ENCODE data around the gene THRB. TPM values are rescaled to one million over a fixed set of nuclear protein-coding genes. Genes with fewer than 3 reads are reported as not detected.

Gene THRB
- total and polyA plus RNA-seq, 2 donors (not counting 3 experiments of a cell fraction or from before 2014, with no cell fraction given), result 0.06 TPM; not detected in 1

GRCh38 chr3:24069045-24069444, 425.6 kb downstream of the THRB start:
- FAIRE-seq, result no peak
- no TSS peak for BruUV-seq (replicated peaks)
- Histone ChIP-seq H3K4me1 (ENCODE audit: control insufficient read depth, extremely low read depth, insufficient read depth, low read length) (no peaks in the 10 kb centered on the region), H2AFZ (ENCODE audit: low read depth, low read length) (no peak overlapping the region), H3K4me2 (ENCODE audit: insufficient read depth, low read length) (no peak overlapping the region), H3K4me3 (replicated peaks in 1 of 3; ENCODE audit: insufficient read depth in 1 of 3, low read depth in 1 of 3, low read length in 3 of 3) (no peak overlapping the region), H3K9me1 (replicated peaks; ENCODE audit: control insufficient read depth, extremely low read depth, insufficient read depth, low read length) (no peaks in the 10 kb centered on the region), H3K27ac (ENCODE audit: insufficient read depth, low read depth, low read length) (no peak overlapping the region), H3K9ac (replicated peaks; ENCODE audit: extremely low read depth, insufficient read depth, low read length) (no peak overlapping the region), H3K36me3 (ENCODE audit: control insufficient read depth in 2 of 2, extremely low read depth in 1 of 2, insufficient read depth in 2 of 2, low read length in 2 of 2) (no peaks in the 10 kb centered on the region), H3K79me2 (ENCODE audit: control insufficient read depth, insufficient read depth, low read length) (no peaks in the 10 kb centered on the region), H3K27me3 (ENCODE audit: control insufficient read depth in 2 of 2, insufficient read depth in 2 of 2, low read length in 2 of 2) (no peaks in the 10 kb centered on the region), H3K9me3 (replicated peaks; ENCODE audit: control insufficient read depth, insufficient read depth, low read length) (no peaks in the 10 kb centered on the region), H4K20me1 (replicated peaks; ENCODE audit: control insufficient read depth, extremely low read depth, insufficient read depth, low read length) (no peaks in the 10 kb centered on the region)
- no peak for TF ChIP-seq MAX (IDR thresholded peaks at IDR 0.05; ENCODE audit: insufficient read depth, insufficient read length)
- TF ChIP-seq POLR2A (IDR thresholded peaks at IDR 0.05; ENCODE audit: low read depth, low read length), result no peak
- no peak for TF ChIP-seq JUN (IDR thresholded peaks at IDR 0.05; ENCODE audit: borderline replicate concordance, insufficient read depth, insufficient read length, low read depth)
- no peak for TF ChIP-seq POLR2AphosphoS5 (IDR thresholded peaks at IDR 0.05; ENCODE audit: insufficient read depth, low read depth, low read length)
- no peak for TF ChIP-seq FOS (IDR thresholded peaks at IDR 0.05; ENCODE audit: borderline replicate concordance, insufficient read depth, low read length)
- TF ChIP-seq, protein P1, sequence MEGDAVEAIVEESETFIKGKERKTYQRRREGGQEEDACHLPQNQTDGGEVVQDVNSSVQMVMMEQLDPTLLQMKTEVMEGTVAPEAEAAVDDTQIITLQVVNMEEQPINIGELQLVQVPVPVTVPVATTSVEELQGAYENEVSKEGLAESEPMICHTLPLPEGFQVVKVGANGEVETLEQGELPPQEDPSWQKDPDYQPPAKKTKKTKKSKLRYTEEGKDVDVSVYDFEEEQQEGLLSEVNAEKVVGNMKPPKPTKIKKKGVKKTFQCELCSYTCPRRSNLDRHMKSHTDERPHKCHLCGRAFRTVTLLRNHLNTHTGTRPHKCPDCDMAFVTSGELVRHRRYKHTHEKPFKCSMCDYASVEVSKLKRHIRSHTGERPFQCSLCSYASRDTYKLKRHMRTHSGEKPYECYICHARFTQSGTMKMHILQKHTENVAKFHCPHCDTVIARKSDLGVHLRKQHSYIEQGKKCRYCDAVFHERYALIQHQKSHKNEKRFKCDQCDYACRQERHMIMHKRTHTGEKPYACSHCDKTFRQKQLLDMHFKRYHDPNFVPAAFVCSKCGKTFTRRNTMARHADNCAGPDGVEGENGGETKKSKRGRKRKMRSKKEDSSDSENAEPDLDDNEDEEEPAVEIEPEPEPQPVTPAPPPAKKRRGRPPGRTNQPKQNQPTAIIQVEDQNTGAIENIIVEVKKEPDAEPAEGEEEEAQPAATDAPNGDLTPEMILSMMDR (IDR thresholded peaks at IDR 0.05; ENCODE audit: extremely low read depth in 1 of 2, insufficient read depth in 1 of 2, low read depth in 1 of 2, low read length in 2 of 2), result no peak
- no peak for TF ChIP-seq GATA2 (IDR thresholded peaks at IDR 0.05; ENCODE audit: insufficient read depth, insufficient read length, low read depth, low read length)
- TF ChIP-seq EZH2 (IDR thresholded peaks at IDR 0.05; ENCODE audit: borderline replicate concordance, low read depth, low read length, severe bottlenecking), result no peak
- intact Hi-C loops (cut with micrococcal nuclease) (no loop called here), dilution Hi-C loops (cut with MboI; ENCODE audit: extremely low pct_ligation_motif_present, low sequenced_read_pairs) (no loop called here)
- ChIA-PET CTCF (interaction anchor here (0.6 kb wide), 1 partner anchor 258 kb away, joined by 3 read pairs; no protein-coding TSS in a partner anchor), POLR2A (no interaction called here)
- no peak for DNase-seq (ENCODE audit: low read depth, low spot score)

Measured in endothelial cell of umbilical vein (primary cell).